Transverse colon (tissue), 3 donors: ENCODE data around the gene TNP2.

Experiments
- EP300 ChIP-seq: sonication (generic); formaldehyde crosslinking; IDR thresholded peaks from one replicate; pipeline ENCODE4 v1.6.1; 2017; ENCODE audit warnings: antibody characterized with exemption, low read depth
- POLR2A ChIP-seq: fragments of 450-650 bp; IDR thresholded peaks from one replicate; pipeline ENCODE4 v1.6.1; 2016; ENCODE audit warnings: antibody characterized with exemption, mild to moderate bottlenecking, moderate library complexity
- TF ChIP-seq, protein P1 (sequence below), 5 experiments: fragments of 200-600 bp in 3 of 5; fragments of 450-650 bp in 2 of 5; sonication (generic) in 3 of 5; IDR thresholded peaks; 1 replicate in 2 of 5; 2 replicates in 3 of 5; pipeline ENCODE4 v1.5.1; 2016 to 2017; ENCODE audit warnings: antibody characterized with exemption in 5 of 5, inconsistent platforms in 3 of 5, mild to moderate bottlenecking in 2 of 5, moderate library complexity in 1 of 5

DNA sequence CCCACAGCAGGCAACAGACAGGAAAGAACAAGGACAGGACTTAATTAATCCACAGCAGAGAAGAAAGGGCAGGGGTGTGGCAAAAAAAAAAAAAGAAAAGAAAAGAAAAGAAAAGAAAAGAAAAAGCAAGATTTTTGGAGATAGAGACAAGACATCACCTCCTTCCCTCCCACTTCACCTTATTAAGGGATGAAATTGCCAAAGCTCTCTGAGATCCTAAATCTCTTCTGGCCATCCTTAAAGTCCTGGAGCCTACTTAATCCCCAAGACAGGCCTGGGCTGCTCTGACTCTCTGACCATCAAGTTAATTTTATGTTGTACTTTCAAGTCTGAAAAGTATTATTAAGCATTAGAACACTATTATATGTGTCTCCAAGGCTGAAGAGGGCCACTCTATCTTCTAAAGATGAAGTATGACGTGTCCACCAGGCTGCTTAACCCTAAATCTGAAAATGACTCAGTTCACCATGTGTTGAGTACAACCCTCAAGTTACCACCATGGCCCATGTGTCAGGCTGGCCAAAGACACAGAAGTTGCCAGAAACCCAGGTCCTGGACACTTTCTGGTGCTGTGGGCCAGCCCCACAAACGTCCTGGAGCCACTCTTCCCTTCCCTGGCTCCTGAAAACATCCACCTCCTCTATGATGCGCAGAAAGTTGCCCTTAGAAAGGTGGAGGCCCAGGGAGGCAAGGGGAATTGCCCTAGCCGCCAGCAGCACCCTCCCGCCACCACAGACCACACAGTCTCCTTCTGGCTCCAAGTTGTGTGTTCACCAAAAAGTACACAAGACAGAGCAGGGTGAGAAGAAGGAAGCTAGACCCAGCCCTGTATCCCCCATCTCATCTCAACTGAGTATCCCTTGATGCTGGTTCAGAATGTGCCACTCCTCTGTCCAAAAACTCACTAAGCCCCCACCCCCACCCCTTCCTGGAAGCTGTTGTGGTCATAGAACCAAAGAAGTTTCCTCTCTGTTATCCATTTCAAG is 15.8 kb downstream of the TNP2 start:
- TF ChIP-seq, protein P1, sequence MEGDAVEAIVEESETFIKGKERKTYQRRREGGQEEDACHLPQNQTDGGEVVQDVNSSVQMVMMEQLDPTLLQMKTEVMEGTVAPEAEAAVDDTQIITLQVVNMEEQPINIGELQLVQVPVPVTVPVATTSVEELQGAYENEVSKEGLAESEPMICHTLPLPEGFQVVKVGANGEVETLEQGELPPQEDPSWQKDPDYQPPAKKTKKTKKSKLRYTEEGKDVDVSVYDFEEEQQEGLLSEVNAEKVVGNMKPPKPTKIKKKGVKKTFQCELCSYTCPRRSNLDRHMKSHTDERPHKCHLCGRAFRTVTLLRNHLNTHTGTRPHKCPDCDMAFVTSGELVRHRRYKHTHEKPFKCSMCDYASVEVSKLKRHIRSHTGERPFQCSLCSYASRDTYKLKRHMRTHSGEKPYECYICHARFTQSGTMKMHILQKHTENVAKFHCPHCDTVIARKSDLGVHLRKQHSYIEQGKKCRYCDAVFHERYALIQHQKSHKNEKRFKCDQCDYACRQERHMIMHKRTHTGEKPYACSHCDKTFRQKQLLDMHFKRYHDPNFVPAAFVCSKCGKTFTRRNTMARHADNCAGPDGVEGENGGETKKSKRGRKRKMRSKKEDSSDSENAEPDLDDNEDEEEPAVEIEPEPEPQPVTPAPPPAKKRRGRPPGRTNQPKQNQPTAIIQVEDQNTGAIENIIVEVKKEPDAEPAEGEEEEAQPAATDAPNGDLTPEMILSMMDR (IDR thresholded peaks at IDR 0.05), result no peak
- no peak for TF ChIP-seq POLR2A
- TF ChIP-seq EP300, result no peak
